Adrenal gland (tissue), 12 donors: Measurements from ENCODE around the gene CTPS2. TPM values are rescaled to one million over a fixed set of nuclear protein-coding genes. Genes with fewer than 3 reads are reported as not detected.

ENCODE experiments used
- DNase-seq, 7 donors: peaks; one replicate each; pipeline ENCODE4 v3.0.0-alpha.2; 2019 to 2020
- H3K27ac ChIP-seq, 5 donors: fragments of 200-600 bp; sonication (generic) in 4 of 5; 1 replicate in 3 of 5; 2 replicates in 2 of 5; pipeline versions ENCODE4 v1.5.1 to v1.8.0; 2016 to 2020; ENCODE audit warnings: mild to moderate bottlenecking in 1 of 5
- H3K27me3 ChIP-seq: fragments of 200-600 bp; 2 replicates; pipeline ENCODE4 v1.8.0; 2021
- H3K36me3 ChIP-seq, 2 donors: fragments of 200-600 bp; replicated peaks in 1 of 2; 1 replicate in 1 of 2; 2 replicates in 1 of 2; pipeline versions ENCODE4 v1.5.1 to v1.8.0; 2018 to 2022
- H3K4me1 ChIP-seq, 2 donors: fragments of 200-600 bp; replicated peaks in 1 of 2; 1 replicate in 1 of 2; 2 replicates in 1 of 2; pipeline versions ENCODE4 v1.5.1 to v1.8.0; 2018 to 2021
- H3K4me3 ChIP-seq, 4 donors: fragments of 200-600 bp; sonication (generic) in 3 of 4; one replicate each; pipeline ENCODE4 v1.5.1; 2016 to 2018
- H3K9me3 ChIP-seq, 3 donors: fragments of 200-600 bp; sonication (generic) in 1 of 3; replicated peaks in 1 of 3; 1 replicate in 2 of 3; 2 replicates in 1 of 3; pipeline versions ENCODE4 v1.5.1 to v1.8.0; 2016 to 2021
- POLR2A ChIP-seq, 2 donors: fragments of 450-650 bp; IDR thresholded peaks; one replicate each; pipeline ENCODE4 v1.6.1; 2017; ENCODE audit warnings: antibody characterized with exemption in 2 of 2, mild to moderate bottlenecking in 2 of 2, moderate library complexity in 1 of 2
- WGBS, 4 donors: extraction: QIAGEN DNeasy Blood & Tissue Kit in 2 of 4; methylation state at CpG; one replicate each; pipeline versions ENCODE4 v1.1.5 to v1.1.7; 2013 to 2017; 5-methylcytosine and 5-hydroxymethylcytosine counted together
- intact Hi-C, 2 donors: fragments of 100-400 bp; cut with DNase I; formaldehyde crosslinking; loops; one replicate each; pipeline versions ENCODE4 v1.14.1 to v1.15.0; 2022 to 2023
- polyA plus RNA-seq, 3 donors: library from polyadenylated mRNA; stranded (reverse); fragments of 200-250 nt in 2 of 3; fragments of 350-450 nt in 1 of 3; fragmentation: Illumina TruSeq in 1 of 3; extraction: RNeasy Lipid Tissue Mini Kit (QIAGEN cat#74804) in 1 of 3; gene quantifications; one replicate each; pipeline ENCODE4 v1.2.3, GENCODE V29; 2013 to 2014
- total RNA-seq, 9 donors: library from RNA; depleted of rRNA in 4 of 9; stranded (reverse); fragments of >200 nt in 4 of 9; fragments of 120-200 nt in 1 of 9; fragmentation: NEBNext Ultra II Directional in 1 of 9; extraction: Animal tissue kit (Norgen Biotek cat#: 25700) in 1 of 9; gene quantifications; one replicate each; pipeline versions ENCODE4 v1.1.0 to v1.2.4, GENCODE V29; 2013 to 2023
- TF ChIP-seq, protein P1 (sequence below), 6 experiments: fragments of 450-650 bp in 4 of 6; fragments of 200-600 bp in 2 of 6; sonication (generic) in 1 of 6; IDR thresholded peaks; 1 replicate in 5 of 6; 2 replicates in 1 of 6; pipeline versions ENCODE4 v1.5.1 to v1.8.0; 2016 to 2021; ENCODE audit warnings: antibody characterized with exemption in 6 of 6, mild to moderate bottlenecking in 2 of 6, moderate library complexity in 1 of 6
- donor health status: healthy with polysubstance abuse.
- donor health status: Bipolar disorder and iron deficiency.
- donor health status: DM: yes; HTN: yes; CAD: no.
- donor health status: DM: no; HTN: no; CAD: no.
- donor health status: DM: no; HTN: no; CAD: no.
- donor health status: DM: yes; HTN: yes; CAD: no.

CTPS2 gene
- total and polyA plus RNA-seq, 12 donors: 8.1 to 35.8 (median 18.6) TPM

DNA sequence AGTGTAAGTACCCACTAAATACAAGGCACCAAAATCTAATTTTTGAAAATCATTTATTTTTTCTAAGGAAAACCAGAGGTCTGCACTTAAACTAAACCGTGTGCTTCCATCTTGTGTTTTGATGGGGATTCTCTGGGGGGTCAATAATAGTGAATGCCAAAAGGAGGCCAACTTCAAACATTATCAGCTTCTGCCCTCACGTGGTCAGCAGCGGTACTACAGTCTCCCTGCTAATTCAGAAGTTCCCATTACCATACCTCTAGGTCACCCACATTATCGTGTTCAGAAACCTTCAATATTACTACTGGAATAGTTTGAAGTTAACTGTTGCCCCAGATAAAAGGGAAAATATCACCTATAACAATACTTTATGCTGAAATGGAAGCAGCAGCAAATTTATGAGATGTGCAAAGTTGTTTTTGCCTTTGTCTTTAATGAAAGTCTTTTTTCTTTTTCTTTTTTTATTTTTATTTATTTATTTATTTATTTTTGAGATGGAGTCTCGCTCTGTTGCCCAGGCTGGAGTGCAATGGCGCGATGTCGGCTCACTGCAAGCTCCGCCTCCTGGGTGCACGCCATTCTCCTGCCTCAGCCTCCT, 17.3 kb downstream of the CTPS2 start:
- Histone ChIP-seq H3K27me3 (peaks cover 3% of the 10 kb centered on the region), H3K9me3 (no peaks in the 10 kb centered on the region), H3K36me3 (peaks cover 0 to 7% of the 10 kb centered on the region in 2 donors), H3K4me1 (peaks cover 0 to 12% of the 10 kb centered on the region in 2 donors), H3K4me3 (no peak overlapping the region), H3K27ac (no peak overlapping the region)
- whole genome bisulfite sequencing, 4 donors: 44 to 56% (median 53%) methylated on average over 10 of the region's 10 CpGs
- TF ChIP-seq, protein P1, sequence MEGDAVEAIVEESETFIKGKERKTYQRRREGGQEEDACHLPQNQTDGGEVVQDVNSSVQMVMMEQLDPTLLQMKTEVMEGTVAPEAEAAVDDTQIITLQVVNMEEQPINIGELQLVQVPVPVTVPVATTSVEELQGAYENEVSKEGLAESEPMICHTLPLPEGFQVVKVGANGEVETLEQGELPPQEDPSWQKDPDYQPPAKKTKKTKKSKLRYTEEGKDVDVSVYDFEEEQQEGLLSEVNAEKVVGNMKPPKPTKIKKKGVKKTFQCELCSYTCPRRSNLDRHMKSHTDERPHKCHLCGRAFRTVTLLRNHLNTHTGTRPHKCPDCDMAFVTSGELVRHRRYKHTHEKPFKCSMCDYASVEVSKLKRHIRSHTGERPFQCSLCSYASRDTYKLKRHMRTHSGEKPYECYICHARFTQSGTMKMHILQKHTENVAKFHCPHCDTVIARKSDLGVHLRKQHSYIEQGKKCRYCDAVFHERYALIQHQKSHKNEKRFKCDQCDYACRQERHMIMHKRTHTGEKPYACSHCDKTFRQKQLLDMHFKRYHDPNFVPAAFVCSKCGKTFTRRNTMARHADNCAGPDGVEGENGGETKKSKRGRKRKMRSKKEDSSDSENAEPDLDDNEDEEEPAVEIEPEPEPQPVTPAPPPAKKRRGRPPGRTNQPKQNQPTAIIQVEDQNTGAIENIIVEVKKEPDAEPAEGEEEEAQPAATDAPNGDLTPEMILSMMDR (IDR thresholded peaks at IDR 0.05): peak; percentile 66 to 88 (median 81)
- no peak for TF ChIP-seq POLR2A (IDR thresholded peaks at IDR 0.05)
- peak; percentile 45 to 84 (median 65) for DNase-seq
- intact Hi-C loops: no loop called here

DNA sequence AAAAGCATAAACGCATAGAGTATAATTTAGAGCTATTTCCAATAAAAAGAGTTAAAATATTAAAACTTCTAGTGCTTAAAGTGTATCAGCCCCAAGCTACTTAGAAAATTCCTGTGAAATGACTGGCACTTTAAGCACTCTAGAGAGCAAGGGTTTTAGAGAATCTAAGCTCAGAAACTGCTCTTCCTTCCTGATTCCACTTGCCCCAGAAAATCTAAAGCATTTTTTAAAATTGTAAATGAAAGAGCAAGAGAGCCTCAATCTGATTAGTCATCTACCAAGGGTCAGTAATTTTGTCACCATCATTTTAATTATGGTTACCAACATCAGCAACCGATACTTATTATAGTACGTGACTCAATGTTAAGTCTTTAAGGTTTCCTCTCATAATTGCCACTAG, 25.0 kb downstream of the CTPS2 start:
- 89 to 96% (median 93%) methylated on average over 3 of the region's 3 CpGs for WGBS, 4 donors

DNA sequence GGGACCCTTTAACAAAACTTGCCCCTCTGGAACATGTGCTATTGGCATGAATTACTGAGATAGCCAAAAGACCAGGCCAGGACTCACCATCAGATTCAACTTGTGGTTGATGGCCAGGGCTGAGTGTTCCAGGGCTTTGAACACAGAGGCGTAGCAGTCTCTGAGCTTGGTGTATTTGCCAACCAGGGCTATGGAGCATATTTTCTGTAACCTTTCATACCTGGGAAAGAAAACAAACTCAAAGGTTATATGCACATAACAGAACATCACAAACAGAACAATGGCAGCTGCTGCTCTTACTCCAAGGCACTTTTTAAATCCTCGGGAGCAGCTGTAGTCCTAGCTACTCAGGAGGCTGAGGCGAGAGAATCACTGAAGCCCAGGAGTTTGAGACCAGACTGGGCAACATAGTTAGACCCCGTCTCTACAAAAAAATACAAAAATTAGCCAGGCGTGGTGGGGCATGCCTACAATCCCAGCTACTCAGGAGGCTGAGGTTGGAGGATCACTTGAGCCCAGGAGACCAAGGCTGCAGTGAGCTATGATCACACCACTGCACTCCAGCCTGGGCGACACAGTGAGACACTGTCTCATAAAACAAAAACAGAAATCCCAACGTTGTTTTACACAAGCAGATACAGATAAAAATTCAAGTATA, 29.3 kb downstream of the CTPS2 start:
- Histone ChIP-seq H3K27ac (no peak overlapping the region), H3K4me3 (no peak overlapping the region), H3K27me3 (no peaks in the 10 kb centered on the region), H3K4me1 (no peaks in the 10 kb centered on the region), H3K9me3 (no peaks in the 10 kb centered on the region), H3K36me3 (no peaks in the 10 kb centered on the region)
- TF ChIP-seq, protein P1 (IDR thresholded peaks at IDR 0.05): no peak
- no peak for TF ChIP-seq POLR2A (IDR thresholded peaks at IDR 0.05)
- DNase-seq: no peak
- WGBS, 4 donors: 87 to 94% (median 89%) methylated on average over 7 of the region's 7 CpGs
- intact Hi-C loops: no loop called here

More for the DNA sequence above, 25.0 kb downstream of the CTPS2 start:
- TF ChIP-seq POLR2A (IDR thresholded peaks at IDR 0.05): no peak
- Histone ChIP-seq H3K9me3 (no peaks in the 10 kb centered on the region), H3K4me1 (no peaks in the 10 kb centered on the region), H3K4me3 (no peak overlapping the region), H3K27ac (no peak overlapping the region), H3K36me3 (peaks cover 0 to 6% of the 10 kb centered on the region in 2 donors), H3K27me3 (no peaks in the 10 kb centered on the region)
- no peak for DNase-seq
- intact Hi-C loops: no loop called here

DNA sequence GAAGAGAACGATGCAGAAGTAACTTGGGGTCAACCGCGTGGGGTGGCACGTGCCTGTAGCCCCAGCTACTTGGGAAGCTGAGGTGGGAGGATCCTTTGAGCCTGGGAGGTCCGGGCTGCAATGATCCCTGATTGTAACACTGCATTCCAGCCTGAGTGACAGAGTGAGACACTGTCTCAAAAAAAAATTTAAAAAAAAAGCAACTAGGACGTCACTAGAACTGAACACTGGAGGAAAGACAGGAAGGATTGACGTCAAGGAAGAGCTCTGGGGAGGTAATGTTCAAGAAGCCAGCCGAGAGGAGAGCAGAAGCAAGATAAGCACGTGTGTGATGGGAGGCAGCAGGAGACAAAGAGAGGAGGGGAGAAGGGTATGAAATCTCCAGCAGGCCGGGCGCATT, 33.8 kb downstream of the CTPS2 start:
- no peaks in the 10 kb centered on the region for H3K36me3 ChIP-seq
- intact Hi-C loops: loop anchor here in 1 of 2 donors (10.0 kb wide), 1 partner anchor 234 kb away; no protein-coding TSS in a partner anchor
- no peaks in the 10 kb centered on the region for H3K9me3 ChIP-seq

More for the DNA sequence above, 33.8 kb downstream of the CTPS2 start:
- TF ChIP-seq, protein P1 (IDR thresholded peaks at IDR 0.05): no peak
- no peak for TF ChIP-seq POLR2A (IDR thresholded peaks at IDR 0.05)
- no peak overlapping the region for H3K4me3 ChIP-seq
- 68 to 83% (median 76%) methylated on average over 11 of the region's 11 CpGs for WGBS, 4 donors
- DNase-seq: no peak
- H3K27ac ChIP-seq: no peak overlapping the region
- no peaks in the 10 kb centered on the region for H3K27me3 ChIP-seq
- no peaks in the 10 kb centered on the region for H3K4me1 ChIP-seq
